ENCODE data around the gene DUSP3. TPM values are rescaled to one million over a fixed set of nuclear protein-coding genes. Genes with fewer than 3 reads are reported as not detected.

DUSP3 gene
- total RNA-seq, 1 donor from 2014 or later, result 45.0 TPM

DNA sequence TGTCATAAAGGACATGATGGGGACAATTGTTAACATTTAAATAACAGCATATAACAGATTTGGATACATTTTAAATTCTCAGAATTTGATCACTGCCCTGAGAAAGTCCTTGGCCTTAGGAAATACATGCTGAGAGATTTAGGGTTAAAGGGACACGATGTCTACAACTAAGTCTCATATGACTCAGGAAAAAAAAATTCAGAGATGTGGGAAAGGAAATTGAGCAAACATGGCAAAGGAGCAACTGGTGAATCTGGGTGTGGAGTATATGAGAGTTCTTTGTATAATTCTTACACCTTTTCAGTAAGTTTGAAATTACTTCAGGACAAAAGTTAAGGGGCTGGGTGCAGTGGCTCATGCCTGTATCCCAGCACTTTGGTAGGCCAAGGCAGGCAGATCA lies 35.9 kb upstream of the DUSP3 start:
- no peak overlapping the region for H3K4me3 Mint-ChIP-seq
- no peaks in the 10 kb centered on the region for H3K27me3 Mint-ChIP-seq (ENCODE audit: low read depth)
- DNase-seq (ENCODE audit: low spot score in 2 of 2, unreplicated experiment in 2 of 2), result no peak
- H3K4me1 Mint-ChIP-seq, result peaks cover 6% of the 10 kb centered on the region
- no peak overlapping the region for H3K27ac Mint-ChIP-seq
- peaks cover 15% of the 10 kb centered on the region for H3K36me3 Mint-ChIP-seq
- TF ChIP-seq, protein P1, sequence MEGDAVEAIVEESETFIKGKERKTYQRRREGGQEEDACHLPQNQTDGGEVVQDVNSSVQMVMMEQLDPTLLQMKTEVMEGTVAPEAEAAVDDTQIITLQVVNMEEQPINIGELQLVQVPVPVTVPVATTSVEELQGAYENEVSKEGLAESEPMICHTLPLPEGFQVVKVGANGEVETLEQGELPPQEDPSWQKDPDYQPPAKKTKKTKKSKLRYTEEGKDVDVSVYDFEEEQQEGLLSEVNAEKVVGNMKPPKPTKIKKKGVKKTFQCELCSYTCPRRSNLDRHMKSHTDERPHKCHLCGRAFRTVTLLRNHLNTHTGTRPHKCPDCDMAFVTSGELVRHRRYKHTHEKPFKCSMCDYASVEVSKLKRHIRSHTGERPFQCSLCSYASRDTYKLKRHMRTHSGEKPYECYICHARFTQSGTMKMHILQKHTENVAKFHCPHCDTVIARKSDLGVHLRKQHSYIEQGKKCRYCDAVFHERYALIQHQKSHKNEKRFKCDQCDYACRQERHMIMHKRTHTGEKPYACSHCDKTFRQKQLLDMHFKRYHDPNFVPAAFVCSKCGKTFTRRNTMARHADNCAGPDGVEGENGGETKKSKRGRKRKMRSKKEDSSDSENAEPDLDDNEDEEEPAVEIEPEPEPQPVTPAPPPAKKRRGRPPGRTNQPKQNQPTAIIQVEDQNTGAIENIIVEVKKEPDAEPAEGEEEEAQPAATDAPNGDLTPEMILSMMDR (IDR thresholded peaks at IDR 0.05; ENCODE audit: unreplicated experiment), result no peak
- no peaks in the 10 kb centered on the region for H3K9me3 Mint-ChIP-seq

DNA sequence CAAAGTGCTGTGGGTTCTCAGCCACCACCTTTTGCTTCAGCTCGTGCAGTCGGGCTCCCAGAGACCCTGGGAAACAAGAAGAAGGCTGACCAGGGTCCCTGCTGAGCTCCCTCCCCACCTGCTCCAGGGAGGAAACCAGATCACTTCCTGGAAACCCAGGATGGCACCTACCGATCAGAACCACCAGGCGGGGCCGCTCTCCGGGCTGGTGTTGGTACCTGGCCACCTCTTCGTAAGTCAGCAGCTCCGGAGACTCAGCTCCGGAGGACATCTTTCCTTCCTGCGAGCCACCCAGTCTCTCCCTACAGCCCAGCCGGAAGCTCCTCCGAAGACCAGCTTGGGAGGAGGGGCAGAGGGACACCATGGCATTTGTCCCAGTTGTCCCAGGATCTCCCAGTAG lies 35.2 kb upstream of the DUSP3 start:
- no peak overlapping the region for H3K4me3 Mint-ChIP-seq
- TF ChIP-seq, protein P1 (IDR thresholded peaks at IDR 0.05; ENCODE audit: unreplicated experiment), result no peak
- no peaks in the 10 kb centered on the region for H3K9me3 Mint-ChIP-seq
- no peaks in the 10 kb centered on the region for H3K27me3 Mint-ChIP-seq (ENCODE audit: low read depth)
- no peaks in the 10 kb centered on the region for H3K4me1 Mint-ChIP-seq
- no peak overlapping the region for H3K27ac Mint-ChIP-seq
- no peak for DNase-seq (ENCODE audit: low spot score in 2 of 2, unreplicated experiment in 2 of 2)
- peaks cover 13% of the 10 kb centered on the region for H3K36me3 Mint-ChIP-seq

DNA sequence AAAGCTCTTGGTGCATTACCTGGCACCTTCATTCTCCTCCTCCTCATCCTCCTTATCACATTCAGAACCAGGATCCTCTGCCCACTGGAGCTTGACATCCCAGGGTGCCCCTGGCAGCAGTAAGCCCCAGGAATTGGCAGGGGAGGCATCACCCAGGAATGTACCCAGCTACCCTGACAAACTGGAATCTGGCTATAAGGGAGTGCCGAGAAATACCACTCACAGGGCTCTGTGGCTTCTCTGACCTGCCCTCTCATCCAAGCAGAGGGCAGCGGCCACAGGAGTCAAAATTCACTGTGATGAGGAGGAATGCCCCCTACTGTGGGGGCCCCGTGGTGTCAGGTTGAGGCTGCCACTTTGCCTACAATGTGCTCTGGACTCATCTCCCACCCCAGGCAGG lies 34.6 kb upstream of the DUSP3 start:
- peaks cover 13% of the 10 kb centered on the region for H3K36me3 Mint-ChIP-seq
- TF ChIP-seq, protein P1 (IDR thresholded peaks at IDR 0.05; ENCODE audit: unreplicated experiment), result no peak
- H3K27ac Mint-ChIP-seq, result no peak overlapping the region

DNA sequence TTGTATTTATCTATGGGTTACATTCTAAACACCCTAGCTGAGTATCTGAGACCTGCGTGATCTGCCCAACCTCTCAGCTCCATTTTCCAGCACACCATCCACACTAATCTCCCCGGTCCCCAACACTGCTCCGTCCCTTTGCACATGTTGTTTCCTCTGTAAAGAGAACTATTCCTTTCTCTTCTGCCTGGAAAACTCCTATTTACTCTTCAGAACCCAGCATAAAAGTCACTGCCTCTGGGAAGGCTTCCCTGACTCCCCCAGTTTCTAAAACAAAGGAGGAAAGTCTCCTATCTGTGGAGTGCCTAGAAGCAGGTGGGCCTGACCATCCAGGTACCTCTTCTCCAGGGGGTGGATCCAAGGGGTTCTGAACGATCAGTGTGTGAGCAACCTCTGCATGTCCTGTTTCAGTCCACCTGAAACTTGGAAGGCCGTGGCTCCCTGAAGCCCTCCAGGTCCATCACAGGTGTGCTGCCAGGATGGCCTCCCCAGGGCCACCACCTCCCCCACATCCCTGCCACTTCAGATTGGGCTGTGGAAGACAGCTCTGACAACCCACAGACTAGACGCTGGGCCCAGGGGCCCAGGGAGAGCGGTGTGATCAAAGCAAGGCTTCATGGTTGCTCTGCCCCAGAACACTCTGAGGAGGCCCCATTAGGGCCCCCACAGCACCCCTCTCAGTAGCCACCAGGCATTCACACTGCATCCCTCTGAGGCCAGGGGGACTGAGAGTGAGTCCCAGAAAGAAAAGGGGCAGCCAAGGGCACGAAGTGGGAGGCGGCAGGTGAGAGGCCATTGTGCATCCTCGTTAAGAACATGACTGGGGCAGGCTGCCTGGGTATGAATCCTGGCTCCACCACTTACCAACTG lies 33.9 kb upstream of the DUSP3 start:
- DNase-seq (ENCODE audit: low spot score in 2 of 2, unreplicated experiment in 2 of 2), result no peak
- Mint-ChIP-seq H3K27ac (no peak overlapping the region), H3K9me3 (no peaks in the 10 kb centered on the region), H3K27me3 (ENCODE audit: low read depth) (no peaks in the 10 kb centered on the region), H3K4me1 (no peaks in the 10 kb centered on the region), H3K4me3 (no peak overlapping the region), H3K36me3 (peaks cover 13% of the 10 kb centered on the region)
- TF ChIP-seq, protein P1 (IDR thresholded peaks at IDR 0.05; ENCODE audit: unreplicated experiment), result no peak

More for the DNA sequence above, 34.6 kb upstream of the DUSP3 start:
- H3K4me1 Mint-ChIP-seq, result no peaks in the 10 kb centered on the region
- no peaks in the 10 kb centered on the region for H3K27me3 Mint-ChIP-seq (ENCODE audit: low read depth)
- no peak for DNase-seq (ENCODE audit: low spot score in 2 of 2, unreplicated experiment in 2 of 2)
- no peak overlapping the region for H3K4me3 Mint-ChIP-seq
- no peaks in the 10 kb centered on the region for H3K9me3 Mint-ChIP-seq

DNA sequence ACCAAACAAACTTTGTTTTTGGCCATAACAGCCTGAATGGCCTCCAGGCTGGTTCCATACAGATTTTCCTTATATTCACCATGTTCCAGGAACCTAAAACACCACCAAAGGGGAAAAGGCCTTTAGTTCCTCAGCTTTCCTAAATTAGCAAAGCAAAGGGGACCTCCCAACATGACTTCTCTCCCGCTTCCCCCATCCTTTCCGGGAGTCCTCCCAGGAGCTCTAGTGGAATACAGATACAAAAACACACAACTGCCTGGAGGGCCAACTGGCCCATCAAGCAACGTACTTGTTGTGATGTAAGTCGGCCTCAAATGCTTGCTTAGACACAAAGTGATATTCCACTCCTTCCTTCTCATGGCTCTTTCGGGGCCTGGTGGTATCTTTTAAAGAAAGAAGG lies 32.0 kb upstream of the DUSP3 start:
- Mint-ChIP-seq H3K27ac (no peak overlapping the region), H3K27me3 (ENCODE audit: low read depth) (no peaks in the 10 kb centered on the region), H3K36me3 (peaks cover 12% of the 10 kb centered on the region), H3K4me1 (no peaks in the 10 kb centered on the region), H3K4me3 (no peak overlapping the region), H3K9me3 (no peaks in the 10 kb centered on the region)
- DNase-seq (ENCODE audit: low spot score in 2 of 2, unreplicated experiment in 2 of 2), result no peak
- TF ChIP-seq, protein P1 (IDR thresholded peaks at IDR 0.05; ENCODE audit: unreplicated experiment), result no peak

Measured in mesothelial cell of epicardium (in vitro differentiated cells).